ES-I3 (cell line): ENCODE data around the gene HLF.

Experiments
- H3K36me3 ChIP-seq: 2 replicates; pipeline ENCODE4 v1.6.1; 2013; ENCODE audit warnings: mild to moderate bottlenecking, low read length, control low read depth, moderate library complexity; ENCODE audit not compliant: insufficient read depth
- H3K4me1 ChIP-seq: 2 replicates; pipeline ENCODE4 v1.6.1; 2013; ENCODE audit warnings: mild to moderate bottlenecking, control low read depth, low read length; ENCODE audit not compliant: insufficient read depth
- H3K9ac ChIP-seq: 2 replicates; pipeline ENCODE4 v1.6.1; 2013; ENCODE audit warnings: low read depth, mild to moderate bottlenecking, low read length, moderate library complexity
- H3K9me3 ChIP-seq: 2 replicates; pipeline ENCODE4 v1.6.1; 2013; ENCODE audit warnings: mild to moderate bottlenecking, low read length, moderate library complexity; ENCODE audit not compliant: control insufficient read depth, insufficient read depth

Gene HLF

DNA sequence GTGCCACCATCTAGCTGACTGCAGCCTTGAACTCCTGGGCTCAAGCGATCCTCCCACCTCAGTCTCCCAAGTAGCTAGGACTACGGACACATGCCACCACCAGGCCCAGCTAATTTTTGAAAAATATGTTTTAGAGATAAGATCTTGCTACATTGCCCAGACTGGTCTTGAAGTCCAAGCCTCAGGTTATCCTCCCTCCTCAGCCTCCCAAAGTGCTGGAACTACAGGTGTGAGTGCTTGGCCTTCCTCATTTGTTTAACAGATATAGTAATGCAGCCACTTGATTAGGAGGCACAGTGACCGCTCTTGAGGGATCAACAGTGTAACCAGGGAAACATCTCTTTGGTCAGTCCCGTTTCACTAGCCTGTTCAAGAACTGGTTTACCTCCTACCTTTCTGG lies 35.1 kb downstream of the HLF start:
- Histone ChIP-seq H3K4me1 (no peaks in the 10 kb centered on the region), H3K36me3 (no peaks in the 10 kb centered on the region), H3K9me3 (no peaks in the 10 kb centered on the region)

DNA sequence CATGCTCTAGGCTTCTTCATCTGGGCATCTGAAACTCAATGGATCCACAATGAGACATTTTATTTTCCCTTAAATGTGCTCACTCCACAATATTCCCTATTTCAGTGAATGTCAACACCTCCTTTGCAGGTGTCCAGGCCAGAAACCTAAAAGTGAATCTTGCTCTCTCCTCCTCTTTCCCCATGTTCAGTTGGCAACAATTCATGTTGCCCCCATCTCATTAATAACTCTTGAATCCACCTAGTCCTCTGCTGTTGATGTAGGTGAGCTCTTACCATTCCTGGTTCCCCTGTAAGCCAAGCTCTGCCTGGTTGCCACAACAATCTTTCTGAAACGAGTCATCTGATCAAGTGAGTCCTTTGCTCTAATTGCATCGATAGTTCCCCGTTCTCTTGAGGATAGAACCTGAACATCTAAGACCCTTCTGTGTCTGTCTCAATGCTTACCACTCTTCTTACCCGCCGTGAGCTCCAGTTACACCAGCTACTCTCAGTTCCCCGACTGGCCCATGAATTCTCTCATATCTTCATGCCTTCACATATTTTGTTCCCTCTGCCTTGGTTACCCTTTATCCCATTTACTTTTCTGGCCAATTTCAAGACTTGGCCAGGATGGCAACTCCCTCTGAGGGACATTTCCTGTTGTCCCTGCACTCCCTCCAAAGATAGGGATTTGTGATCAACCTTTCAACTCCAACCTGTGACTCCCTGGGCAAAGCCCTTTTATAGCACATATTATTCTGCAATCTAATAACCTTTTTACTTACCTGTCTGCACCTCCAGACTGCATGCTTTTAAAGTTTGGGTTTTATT lies 35.9 kb downstream of the HLF start:
- Histone ChIP-seq H3K9ac (no peak overlapping the region), H3K36me3 (no peaks in the 10 kb centered on the region), H3K9me3 (no peaks in the 10 kb centered on the region), H3K4me1 (no peaks in the 10 kb centered on the region)

More for the DNA sequence above, 35.1 kb downstream of the HLF start:
- no peak overlapping the region for H3K9ac ChIP-seq

- no peaks in the 10 kb centered on the region for H3K9me3 ChIP-seq
- no peaks in the 10 kb centered on the region for H3K36me3 ChIP-seq
- H3K4me1 ChIP-seq, result no peaks in the 10 kb centered on the region
- H3K9ac ChIP-seq, result no peak overlapping the region
Observed at GRCh38 chr17:55301521-55302406, 37.0 kb downstream of the HLF start.

- H3K4me1 ChIP-seq, result no peaks in the 10 kb centered on the region
- no peaks in the 10 kb centered on the region for H3K36me3 ChIP-seq
- H3K9ac ChIP-seq, result no peak overlapping the region
- no peaks in the 10 kb centered on the region for H3K9me3 ChIP-seq
Observed at GRCh38 chr17:55302407-55302787, 37.6 kb downstream of the HLF start.

DNA sequence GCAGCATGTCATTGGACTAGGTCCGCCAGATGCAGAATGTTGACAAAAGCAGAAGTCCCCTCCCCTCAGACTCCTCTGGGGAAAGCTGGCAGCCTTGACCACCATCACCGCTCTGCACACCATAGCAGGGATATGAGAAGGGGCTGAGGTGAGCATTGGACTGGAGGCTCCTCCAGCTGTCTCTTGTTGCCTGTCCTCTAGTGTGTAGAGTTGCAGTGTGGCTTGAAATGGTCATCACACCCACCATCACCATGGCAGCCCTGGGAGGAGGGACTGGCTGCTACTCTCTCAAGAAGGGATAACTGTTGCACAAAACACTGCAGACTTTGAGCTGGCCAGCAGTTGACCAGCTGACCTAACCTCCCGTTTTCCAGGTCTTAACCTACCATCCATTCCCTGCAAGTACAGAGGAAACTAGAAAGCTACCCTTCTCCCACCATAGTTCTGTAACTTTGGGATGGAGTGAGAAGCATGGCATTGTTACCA lies 38.3 kb downstream of the HLF start:
- H3K9me3 ChIP-seq, result no peaks in the 10 kb centered on the region
- no peak overlapping the region for H3K9ac ChIP-seq
- H3K36me3 ChIP-seq, result no peaks in the 10 kb centered on the region
- no peaks in the 10 kb centered on the region for H3K4me1 ChIP-seq

DNA sequence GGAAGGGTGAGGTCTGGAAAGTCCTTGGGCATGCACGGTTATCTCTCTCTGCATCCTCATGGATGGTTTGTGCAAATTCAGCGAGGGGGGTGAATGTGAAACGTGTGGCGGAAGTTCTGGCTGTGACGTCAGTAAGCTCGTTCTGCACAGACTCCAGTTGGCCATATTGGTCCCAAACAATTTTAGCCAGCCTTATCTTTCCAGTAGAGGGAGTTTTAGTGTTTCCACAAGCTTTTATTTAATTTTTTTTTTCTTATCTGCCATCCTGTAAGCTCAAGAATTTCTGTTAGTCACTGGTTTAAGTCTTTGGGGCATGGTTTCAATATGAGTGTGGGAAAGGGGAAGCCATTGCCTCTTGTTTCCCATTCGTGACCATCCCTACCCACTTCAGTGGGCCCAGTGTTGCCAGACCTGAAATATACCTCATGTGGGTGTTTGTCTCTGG lies 39.0 kb downstream of the HLF start:
- H3K9ac ChIP-seq, result no peak overlapping the region

DNA sequence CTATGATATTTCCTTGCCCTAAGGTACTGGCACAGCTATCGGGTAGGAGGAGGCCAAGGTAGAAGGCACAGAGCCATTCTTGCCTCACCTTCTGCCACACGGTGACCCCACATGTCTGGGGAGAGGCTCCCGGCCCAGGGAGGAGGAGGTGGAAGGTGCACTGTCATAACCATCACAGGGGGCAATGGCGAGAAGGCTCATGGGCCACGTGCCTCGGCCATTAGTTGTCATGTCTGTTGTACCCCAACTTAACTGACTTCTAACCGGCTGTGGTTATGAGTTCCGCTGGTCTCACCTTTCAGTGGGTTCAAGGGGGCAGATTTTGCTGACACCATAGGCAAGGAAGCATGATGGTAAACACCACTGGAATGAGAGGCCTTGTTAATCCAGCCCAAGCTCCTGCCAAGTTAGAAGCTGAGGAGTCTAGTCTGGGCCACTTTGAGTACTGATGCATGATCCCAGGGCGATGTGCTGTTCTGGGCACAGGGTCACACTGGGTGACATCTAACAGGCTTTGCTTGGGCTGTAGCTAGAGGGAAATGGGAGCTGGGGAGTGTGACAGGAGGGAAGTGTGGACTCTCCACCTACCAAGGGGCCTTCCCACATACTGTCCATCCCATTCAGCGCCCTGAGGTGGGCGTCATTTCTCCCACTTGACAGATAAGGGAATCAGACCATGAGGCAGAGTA lies 39.6 kb downstream of the HLF start:
- Histone ChIP-seq H3K4me1 (no peaks in the 10 kb centered on the region), H3K9ac (no peak overlapping the region), H3K9me3 (no peaks in the 10 kb centered on the region), H3K36me3 (no peaks in the 10 kb centered on the region)

More for the DNA sequence above, 39.0 kb downstream of the HLF start:
- Histone ChIP-seq H3K9me3 (no peaks in the 10 kb centered on the region), H3K4me1 (no peaks in the 10 kb centered on the region), H3K36me3 (no peaks in the 10 kb centered on the region)

GRCh38 chr17:55305321-55306087 lies 40.7 kb downstream of the HLF start:
- Histone ChIP-seq H3K4me1 (no peaks in the 10 kb centered on the region), H3K9me3 (no peaks in the 10 kb centered on the region), H3K36me3 (no peaks in the 10 kb centered on the region), H3K9ac (no peak overlapping the region)

- H3K9me3 ChIP-seq, result no peaks in the 10 kb centered on the region
- no peaks in the 10 kb centered on the region for H3K4me1 ChIP-seq
- H3K9ac ChIP-seq, result no peak overlapping the region
- no peaks in the 10 kb centered on the region for H3K36me3 ChIP-seq
Observed at GRCh38 chr17:55307879-55308278, 43.1 kb downstream of the HLF start.

DNA sequence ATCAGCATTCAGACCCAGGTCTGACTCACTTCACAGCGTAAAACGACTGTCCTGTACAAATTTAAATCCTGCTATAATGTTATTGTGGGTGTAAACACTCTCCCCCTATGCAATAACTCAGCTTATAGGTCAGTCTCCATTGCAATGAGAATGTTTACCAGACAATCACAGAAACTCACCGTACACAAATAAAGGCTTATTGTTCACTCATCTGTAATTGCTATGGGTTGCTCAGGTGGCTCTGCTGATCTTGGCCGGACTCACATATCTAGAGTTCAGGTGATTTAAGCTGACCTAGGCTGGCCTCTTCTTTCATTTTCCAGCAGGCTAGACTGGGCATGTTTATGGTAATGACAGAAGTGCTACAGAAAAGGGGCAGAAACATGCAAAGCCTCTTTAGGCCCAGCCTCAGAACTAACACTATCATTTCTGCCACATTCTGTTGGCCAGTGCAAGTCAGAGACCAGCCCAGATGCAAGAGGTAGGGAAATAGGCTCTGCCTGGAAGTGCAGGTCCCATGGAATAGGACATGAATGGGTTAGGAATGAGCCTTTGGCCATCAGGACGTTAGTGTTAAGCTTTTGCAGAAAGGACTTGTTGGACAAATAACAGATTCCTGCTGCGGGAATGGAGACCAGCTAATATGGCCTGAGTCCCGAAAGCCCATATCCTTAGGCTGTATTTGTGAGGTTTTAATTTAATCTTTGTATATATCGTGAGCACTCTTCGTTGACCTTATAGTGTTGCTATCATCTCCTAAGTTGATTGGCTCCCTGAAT lies 44.0 kb downstream of the HLF start:
- Histone ChIP-seq H3K4me1 (no peaks in the 10 kb centered on the region), H3K9me3 (no peaks in the 10 kb centered on the region), H3K36me3 (no peaks in the 10 kb centered on the region), H3K9ac (no peak overlapping the region)

GRCh38 chr17:55311767-55312375 lies 47.1 kb downstream of the HLF start:
- no peaks in the 10 kb centered on the region for H3K9me3 ChIP-seq
- no peaks in the 10 kb centered on the region for H3K4me1 ChIP-seq
- no peaks in the 10 kb centered on the region for H3K36me3 ChIP-seq
- H3K9ac ChIP-seq, result no peak overlapping the region

DNA sequence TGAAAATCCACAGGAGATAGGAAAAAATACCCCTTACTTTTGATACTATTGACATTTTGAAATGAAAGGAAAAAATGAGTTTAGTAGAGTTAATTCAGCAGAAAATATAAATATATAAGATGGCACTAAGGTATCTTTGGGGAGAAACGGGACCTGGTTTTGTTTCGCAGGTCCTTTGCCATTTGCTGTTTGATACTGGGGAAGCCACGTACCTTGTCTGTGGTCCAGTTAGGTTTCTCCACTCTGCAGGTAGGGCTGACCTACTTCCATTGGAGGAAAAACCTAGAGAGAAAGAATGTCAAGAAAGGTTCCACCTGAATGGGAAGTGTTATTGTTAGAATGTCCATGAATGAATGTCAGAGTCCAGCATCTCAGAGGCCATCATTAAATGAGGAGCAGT lies 48.1 kb downstream of the HLF start:
- Histone ChIP-seq H3K9me3 (no peaks in the 10 kb centered on the region), H3K9ac (no peak overlapping the region), H3K36me3 (no peaks in the 10 kb centered on the region), H3K4me1 (no peaks in the 10 kb centered on the region)
